Type B pancreatic cell (in vitro differentiated cells): Measurements from ENCODE around the gene REPS1. TPM values are rescaled to one million over a fixed set of nuclear protein-coding genes. Genes with fewer than 3 reads are reported as not detected.

Source experiments
- DNase-seq: peaks from one replicate; pipeline ENCODE4 v3.0.0; 2021; ENCODE audit warnings: mixed read lengths; ENCODE audit not compliant: unreplicated experiment; ENCODE audit errors: extremely low spot score
- H3K27ac Mint-ChIP-seq: 2 replicates; pipeline ENCODE4 v1.8.0; 2021; ENCODE audit warnings: mild to moderate bottlenecking, mixed read lengths
- H3K27me3 Mint-ChIP-seq: 2 replicates; pipeline ENCODE4 v1.8.0; 2021; ENCODE audit warnings: mixed read lengths
- H3K36me3 Mint-ChIP-seq: 2 replicates; pipeline ENCODE4 v1.8.0; 2021; ENCODE audit warnings: mixed read lengths
- H3K4me1 Mint-ChIP-seq: one replicate; pipeline ENCODE4 v1.8.0; 2021; ENCODE audit warnings: mixed read lengths; ENCODE audit not compliant: unreplicated experiment
- H3K4me3 Mint-ChIP-seq: 2 replicates; pipeline ENCODE4 v1.8.0; 2021; ENCODE audit warnings: mild to moderate bottlenecking, mixed read lengths
- H3K9me3 Mint-ChIP-seq: 2 replicates; pipeline ENCODE4 v1.8.0; 2021; ENCODE audit warnings: mixed read lengths
- long read RNA-seq: library from polyadenylated mRNA; unstranded; transcript quantifications from one replicate; pipeline ENCODE4 v2.0.0, GENCODE V29; 2020
- total RNA-seq: library from RNA; stranded (reverse); gene quantifications from 2 replicates; pipeline ENCODE4 v1.2.1, GENCODE V29; 2021; ENCODE audit warnings: low replicate concordance
- TF ChIP-seq, protein P1 (sequence below): fragments of 200-600 bp; sonication (generic); conservative IDR thresholded peaks from 2 replicates; pipeline ENCODE4 v1.5.0; 2021; ENCODE audit warnings: antibody characterized with exemption, mild to moderate bottlenecking

Gene REPS1, protein sequence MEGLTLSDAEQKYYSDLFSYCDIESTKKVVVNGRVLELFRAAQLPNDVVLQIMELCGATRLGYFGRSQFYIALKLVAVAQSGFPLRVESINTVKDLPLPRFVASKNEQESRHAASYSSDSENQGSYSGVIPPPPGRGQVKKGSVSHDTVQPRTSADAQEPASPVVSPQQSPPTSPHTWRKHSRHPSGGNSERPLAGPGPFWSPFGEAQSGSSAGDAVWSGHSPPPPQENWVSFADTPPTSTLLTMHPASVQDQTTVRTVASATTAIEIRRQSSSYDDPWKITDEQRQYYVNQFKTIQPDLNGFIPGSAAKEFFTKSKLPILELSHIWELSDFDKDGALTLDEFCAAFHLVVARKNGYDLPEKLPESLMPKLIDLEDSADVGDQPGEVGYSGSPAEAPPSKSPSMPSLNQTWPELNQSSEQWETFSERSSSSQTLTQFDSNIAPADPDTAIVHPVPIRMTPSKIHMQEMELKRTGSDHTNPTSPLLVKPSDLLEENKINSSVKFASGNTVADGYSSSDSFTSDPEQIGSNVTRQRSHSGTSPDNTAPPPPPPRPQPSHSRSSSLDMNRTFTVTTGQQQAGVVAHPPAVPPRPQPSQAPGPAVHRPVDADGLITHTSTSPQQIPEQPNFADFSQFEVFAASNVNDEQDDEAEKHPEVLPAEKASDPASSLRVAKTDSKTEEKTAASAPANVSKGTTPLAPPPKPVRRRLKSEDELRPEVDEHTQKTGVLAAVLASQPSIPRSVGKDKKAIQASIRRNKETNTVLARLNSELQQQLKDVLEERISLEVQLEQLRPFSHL
- total RNA-seq, result 57.0 and 95.8 TPM in 2 replicates
- long read RNA-seq, full-length matches to known transcripts, result 7 of 48 reads
- long read RNA-seq, partial matches to known transcripts, result 33 of 48 reads
- long read RNA-seq, other reads (novel, unspliced or antisense), result 8 of 48 reads

DNA sequence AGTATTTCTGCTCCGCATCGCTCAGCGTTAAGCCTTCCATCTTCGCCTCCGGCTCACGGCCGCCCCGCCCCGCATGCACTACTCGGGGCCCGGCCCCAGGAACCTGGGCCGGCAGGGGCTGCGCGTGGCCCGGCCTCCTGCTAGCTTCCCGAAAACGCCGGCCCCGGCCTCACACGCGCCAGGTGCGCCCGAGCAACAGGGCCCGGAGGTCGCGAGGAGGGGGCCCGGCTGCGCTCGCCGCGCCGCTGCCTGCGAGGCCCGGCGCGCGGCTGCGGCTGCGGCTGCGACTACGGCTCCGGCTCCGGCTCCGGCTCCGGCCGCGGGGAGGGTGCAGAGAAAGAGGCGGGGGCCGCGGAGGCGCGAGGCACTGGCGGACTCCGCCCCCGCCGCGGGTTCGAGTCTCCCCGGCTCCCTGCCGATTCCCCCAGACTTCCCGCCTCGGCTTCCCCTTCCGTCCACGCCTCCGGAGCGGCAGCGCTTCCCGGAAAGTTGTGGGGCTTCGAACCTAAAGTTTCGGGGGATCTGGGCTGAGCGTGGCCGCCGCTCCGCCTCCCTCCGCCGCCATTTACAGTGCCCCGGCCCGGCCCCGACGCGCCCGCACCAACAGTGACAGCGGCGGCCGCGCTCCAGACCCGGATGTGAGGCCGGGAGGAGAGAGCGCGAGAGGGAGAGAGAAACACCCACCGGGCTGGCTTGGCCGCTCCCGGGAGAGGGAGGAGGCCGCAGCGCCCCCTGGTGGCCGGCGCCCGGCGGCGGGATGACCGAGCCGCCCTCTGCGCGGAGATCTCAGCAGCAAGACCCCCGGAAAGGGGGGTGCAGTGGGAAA is at the start of gene REPS1:
TSS of gene REPS1 (minus strand) at position 611 of the 826 bp plus-strand sequence. CDS start at position 40, 571 bp downstream.
- H3K4me1 Mint-ChIP-seq, result peaks cover 18% of the 10 kb centered on the region
- H3K9me3 Mint-ChIP-seq, result no peaks in the 10 kb centered on the region
- peak within 1 kb of the TSS; percentile 93 for H3K4me3 Mint-ChIP-seq
- no peaks in the 10 kb centered on the region for H3K36me3 Mint-ChIP-seq
- peak; percentile 97 for DNase-seq
- TF ChIP-seq, protein P1, sequence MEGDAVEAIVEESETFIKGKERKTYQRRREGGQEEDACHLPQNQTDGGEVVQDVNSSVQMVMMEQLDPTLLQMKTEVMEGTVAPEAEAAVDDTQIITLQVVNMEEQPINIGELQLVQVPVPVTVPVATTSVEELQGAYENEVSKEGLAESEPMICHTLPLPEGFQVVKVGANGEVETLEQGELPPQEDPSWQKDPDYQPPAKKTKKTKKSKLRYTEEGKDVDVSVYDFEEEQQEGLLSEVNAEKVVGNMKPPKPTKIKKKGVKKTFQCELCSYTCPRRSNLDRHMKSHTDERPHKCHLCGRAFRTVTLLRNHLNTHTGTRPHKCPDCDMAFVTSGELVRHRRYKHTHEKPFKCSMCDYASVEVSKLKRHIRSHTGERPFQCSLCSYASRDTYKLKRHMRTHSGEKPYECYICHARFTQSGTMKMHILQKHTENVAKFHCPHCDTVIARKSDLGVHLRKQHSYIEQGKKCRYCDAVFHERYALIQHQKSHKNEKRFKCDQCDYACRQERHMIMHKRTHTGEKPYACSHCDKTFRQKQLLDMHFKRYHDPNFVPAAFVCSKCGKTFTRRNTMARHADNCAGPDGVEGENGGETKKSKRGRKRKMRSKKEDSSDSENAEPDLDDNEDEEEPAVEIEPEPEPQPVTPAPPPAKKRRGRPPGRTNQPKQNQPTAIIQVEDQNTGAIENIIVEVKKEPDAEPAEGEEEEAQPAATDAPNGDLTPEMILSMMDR, result peak; percentile 100
- H3K27ac Mint-ChIP-seq, result peak within 1 kb of the TSS; percentile 92
- no peaks in the 10 kb centered on the region for H3K27me3 Mint-ChIP-seq

- Mint-ChIP-seq H3K4me3 (no peak overlapping the region), H3K27me3 (no peaks in the 10 kb centered on the region), H3K4me1 (peaks cover 11% of the 10 kb centered on the region), H3K27ac (no peak overlapping the region), H3K9me3 (no peaks in the 10 kb centered on the region), H3K36me3 (peaks cover 41% of the 10 kb centered on the region)
- TF ChIP-seq, protein P1, result no peak
- DNase-seq, result no peak
Measured at GRCh38 chr6:139037490-139037889, 49.4 kb upstream of the REPS1 start.

- H3K4me1 Mint-ChIP-seq, result peaks cover 21% of the 10 kb centered on the region
- H3K9me3 Mint-ChIP-seq, result no peaks in the 10 kb centered on the region
- H3K27me3 Mint-ChIP-seq, result no peaks in the 10 kb centered on the region
- H3K36me3 Mint-ChIP-seq, result peaks cover 9% of the 10 kb centered on the region
- DNase-seq, result no peak
- TF ChIP-seq, protein P1, result no peak
- H3K4me3 Mint-ChIP-seq, result no peak overlapping the region
- no peak overlapping the region for H3K27ac Mint-ChIP-seq
Measured at GRCh38 chr6:139030228-139030963, 42.3 kb upstream of the REPS1 start.

- peak; percentile 71 for DNase-seq
- Mint-ChIP-seq H3K27ac (no peak overlapping the region), H3K4me3 (no peak overlapping the region), H3K4me1 (peaks cover 21% of the 10 kb centered on the region), H3K36me3 (peaks cover 9% of the 10 kb centered on the region), H3K27me3 (no peaks in the 10 kb centered on the region), H3K9me3 (no peaks in the 10 kb centered on the region)
- TF ChIP-seq, protein P1, result no peak
Measured at GRCh38 chr6:139029470-139030227, 41.6 kb upstream of the REPS1 start.
